H1 (cell line): ENCODE measurements around the gene PLXND1. TPM values are rescaled to one million over a fixed set of nuclear protein-coding genes. Genes with fewer than 3 reads are reported as not detected.

Source experiments
- CTCF ChIA-PET: fragments of 300-600 bp; sonication (Branson Sonifier 250); formaldehyde crosslinking; loops from one replicate; lab custom pipeline; 2021; ENCODE audit not compliant: partially characterized antibody; lab: Charles Lee
- POLR2A ChIA-PET: fragments of 300-600 bp; sonication (Branson Sonifier 250); formaldehyde crosslinking; loops from one replicate; lab custom pipeline; 2021; ENCODE audit warnings: inconsistent platforms; ENCODE audit not compliant: partially characterized antibody; lab: Charles Lee
- DNase-seq, 2 experiments: peaks; one replicate each; pipeline versions ENCODE4 v3.0.0 to v3.0.0-alpha.2; 2010 to 2022; ENCODE audit warnings: low spot score in 2 of 2, low read depth in 1 of 2, mixed read lengths in 1 of 2
- FAIRE-seq: peaks from 2 replicates; lab custom pipeline; 2011; peaks lifted over from hg19 to GRCh38; lab: Jason Lieb, UNC
- H2AFZ ChIP-seq: 2 replicates; pipeline ENCODE4 v1.8.1; 2012; ENCODE audit warnings: low read length, inconsistent platforms
- H2AK5ac ChIP-seq: 2 replicates; pipeline ENCODE4 v1.6.1; 2013; ENCODE audit warnings: low read depth, low read length
- H2BK120ac ChIP-seq: replicated peaks from 2 replicates; pipeline ENCODE3; 2013; ENCODE audit warnings: low read depth, low read length, inconsistent platforms
- H2BK12ac ChIP-seq: 2 replicates; pipeline ENCODE4 v1.6.1; 2013; ENCODE audit warnings: low read depth, low read length
- H2BK15ac ChIP-seq: 2 replicates; pipeline ENCODE4 v1.6.1; 2013; ENCODE audit warnings: low read length
- H2BK20ac ChIP-seq: 2 replicates; pipeline ENCODE4 v1.6.1; 2013; ENCODE audit warnings: low read length
- H2BK5ac ChIP-seq: 2 replicates; pipeline ENCODE4 v1.6.1; 2013; ENCODE audit warnings: low read depth, low read length
- H3K14ac ChIP-seq: 2 replicates; pipeline ENCODE4 v1.6.1; 2013; ENCODE audit warnings: inconsistent platforms; ENCODE audit not compliant: insufficient read length
- H3K18ac ChIP-seq: 2 replicates; pipeline ENCODE4 v1.6.1; 2013; ENCODE audit warnings: low read length; ENCODE audit errors: extremely low read depth
- H3K23ac ChIP-seq: 2 replicates; pipeline ENCODE4 v1.6.1; 2013; ENCODE audit warnings: inconsistent platforms; ENCODE audit not compliant: insufficient read length
- H3K23me2 ChIP-seq: 2 replicates; pipeline ENCODE4 v1.6.1; 2013; ENCODE audit warnings: low read depth, low read length
- H3K27ac ChIP-seq: 2 replicates; pipeline ENCODE4 v1.6.1; 2011; ENCODE audit warnings: low read depth, low read length, inconsistent platforms
- H3K27me3 ChIP-seq, 4 experiments: replicated peaks in 1 of 4; 1 replicate in 1 of 4; 2 replicates in 3 of 4; pipeline versions ENCODE4 v1.6.1 to v1.8.1; 2011 to 2013; ENCODE audit warnings: low read length in 3 of 4, mild to moderate bottlenecking in 3 of 4, inconsistent platforms in 2 of 4, mixed read lengths in 2 of 4, moderate library complexity in 1 of 4; ENCODE audit not compliant: control insufficient read depth in 3 of 4, insufficient read depth in 3 of 4; ENCODE audit errors: extremely low read depth in 1 of 4
- H3K36me3 ChIP-seq, 4 experiments: 2 replicates each; pipeline versions ENCODE4 v1.6.1 to v1.8.1; 2011 to 2013; ENCODE audit warnings: mild to moderate bottlenecking in 4 of 4, low read length in 3 of 4, moderate library complexity in 2 of 4, control low read depth in 1 of 4, inconsistent platforms in 1 of 4; ENCODE audit not compliant: insufficient read depth in 4 of 4, control insufficient read depth in 2 of 4
- H3K4ac ChIP-seq: replicated peaks from 2 replicates; pipeline ENCODE3; 2013; ENCODE audit warnings: low read length, low read depth, mixed read lengths, inconsistent platforms; ENCODE audit not compliant: insufficient read length
- H3K4me1 ChIP-seq, 4 experiments: replicated peaks in 1 of 4; 1 replicate in 1 of 4; 2 replicates in 3 of 4; pipeline versions ENCODE4 v1.6.1 to v1.8.1; 2011 to 2013; ENCODE audit warnings: low read length in 3 of 4, inconsistent platforms in 2 of 4, mixed read lengths in 1 of 4; ENCODE audit not compliant: insufficient read depth in 4 of 4, control insufficient read depth in 3 of 4
- H3K4me2 ChIP-seq, 2 experiments: 2 replicates each; pipeline versions ENCODE4 v1.6.1 to v1.8.1; 2011 to 2013; ENCODE audit warnings: low read depth in 2 of 2, low read length in 2 of 2, control low read depth in 1 of 2, inconsistent platforms in 1 of 2, mild to moderate bottlenecking in 1 of 2; ENCODE audit not compliant: insufficient read depth in 1 of 2
- H3K4me3 ChIP-seq, 4 experiments: fragments of 200-600, 300-600 bp in 1 of 4; sonication (generic), shearing (Covaris generic), sonication (Bioruptor Twin) in 1 of 4; 2 replicates each; pipeline versions ENCODE4 v1.5.1 to v1.8.1; 2011 to 2016; ENCODE audit warnings: low read length in 4 of 4, low read depth in 3 of 4, control low read depth in 2 of 4, inconsistent platforms in 2 of 4, mild to moderate bottlenecking in 2 of 4, mixed read lengths in 1 of 4, moderate library complexity in 1 of 4; ENCODE audit not compliant: insufficient read depth in 2 of 4; ENCODE audit errors: extremely low read depth in 1 of 4
- H3K56ac ChIP-seq: replicated peaks from 2 replicates; pipeline ENCODE3; 2013; ENCODE audit warnings: low read depth, mild to moderate bottlenecking, mixed read lengths, low read length, inconsistent platforms; ENCODE audit not compliant: insufficient read length
- H3K79me1 ChIP-seq: 2 replicates; pipeline ENCODE4 v1.6.1; 2013; ENCODE audit warnings: low read depth, low read length, control low read depth
- H3K79me2 ChIP-seq, 2 experiments: 2 replicates each; pipeline versions ENCODE4 v1.6.1 to v1.8.1; 2012 to 2013; ENCODE audit warnings: low read length in 2 of 2, mild to moderate bottlenecking in 2 of 2, inconsistent platforms in 1 of 2; ENCODE audit not compliant: insufficient read depth in 2 of 2, control insufficient read depth in 1 of 2
- H3K9ac ChIP-seq, 4 experiments: replicated peaks in 1 of 4; 1 replicate in 1 of 4; 2 replicates in 3 of 4; pipeline versions ENCODE4 v1.6.1 to v1.8.1; 2011 to 2013; ENCODE audit warnings: low read depth in 3 of 4, low read length in 3 of 4, control low read depth in 2 of 4, mild to moderate bottlenecking in 2 of 4, moderate library complexity in 2 of 4, inconsistent platforms in 1 of 4; ENCODE audit errors: extremely low read depth in 1 of 4
- H3K9me3 ChIP-seq, 2 experiments: 2 replicates each; pipeline versions ENCODE4 v1.6.1 to v1.8.1; 2012 to 2013; ENCODE audit warnings: mild to moderate bottlenecking in 2 of 2, moderate library complexity in 2 of 2, control low read depth in 1 of 2, inconsistent platforms in 1 of 2, low read depth in 1 of 2, low read length in 1 of 2, mixed read lengths in 1 of 2; ENCODE audit not compliant: insufficient read depth in 2 of 2
- H4K20me1 ChIP-seq, 2 experiments: replicated peaks in 1 of 2; 2 replicates each; pipeline versions ENCODE3 to v1.8.1; 2011 to 2013; ENCODE audit warnings: inconsistent platforms in 2 of 2, low read length in 2 of 2, mild to moderate bottlenecking in 1 of 2; ENCODE audit not compliant: insufficient read depth in 2 of 2, control insufficient read depth in 1 of 2
- H4K5ac ChIP-seq: 2 replicates; pipeline ENCODE4 v1.6.1; 2013; ENCODE audit warnings: low read length, low read depth, mixed read lengths, inconsistent platforms; ENCODE audit not compliant: insufficient read length
- H4K8ac ChIP-seq: 2 replicates; pipeline ENCODE4 v1.8.0; 2013; ENCODE audit warnings: mild to moderate bottlenecking, moderate library complexity, low read length, inconsistent platforms; ENCODE audit not compliant: insufficient read depth; ENCODE audit errors: extremely low read depth
- H4K91ac ChIP-seq: replicated peaks from 2 replicates; pipeline ENCODE3; 2013; ENCODE audit warnings: low read length, mixed read lengths, inconsistent platforms; ENCODE audit not compliant: insufficient read length
- CEBPB ChIP-seq: IDR thresholded peaks from 2 replicates; pipeline ENCODE4 v1.6.1; 2012; ENCODE audit warnings: low read depth, low read length
- RAD21 ChIP-seq, 2 experiments: IDR thresholded peaks in 1 of 2; conservative IDR thresholded peaks in 1 of 2; 2 replicates each; pipeline ENCODE4 v1.6.1; 2011; ENCODE audit warnings: low read depth in 2 of 2, low read length in 2 of 2, improper control_type of control experiment in 1 of 2, inconsistent platforms in 1 of 2, mild to moderate bottlenecking in 1 of 2, moderate library complexity in 1 of 2
- WGBS, 2 experiments: shearing (Covaris generic) in 1 of 2; methylation state at CpG; one replicate each; pipeline versions ENCODE4 v1.1.6 to v1.1.7; 2013 to 2015; ENCODE audit warnings: low lambda C conversion rate in 2 of 2, mixed read lengths in 2 of 2, inconsistent platforms in 1 of 2, low coverage in 1 of 2, missing lambda C conversion rate in 1 of 2; ENCODE audit not compliant: insufficient replicate concordance in 2 of 2, insufficient coverage in 1 of 2, insufficient read length in 1 of 2; ENCODE audit errors: extremely low coverage in 1 of 2, missing lambda C conversion rate in 1 of 2; 5-methylcytosine and 5-hydroxymethylcytosine counted together
- polyA plus RNA-seq, 7 experiments: library from polyadenylated mRNA; depleted of rRNA in 3 of 7; stranded (reverse) in 5 of 7; unstranded in 2 of 7; fragments of >200 nt in 5 of 7; fragments of 200-250 nt in 2 of 7; gene quantifications; 1 replicate in 5 of 7; 2 replicates in 1 of 7; 4 replicates in 1 of 7; pipeline versions ENCODE4 v1.2.1 to v1.2.3, GENCODE V29; 2011 to 2013; ENCODE audit warnings: missing spikeins in 2 of 7, mixed read lengths in 2 of 7
- total RNA-seq: library from RNA; stranded (reverse); fragmentation: NEBNext Ultra II Directional; extraction: Animal tissue kit (Norgen Biotek cat#: 25700); gene quantifications from 2 replicates; pipeline ENCODE4 v1.2.1, GENCODE V29; 2021

Gene PLXND1
- total and polyA plus RNA-seq, 2 of the 8 experiments (the other 6 are each of a cell fraction or from before 2014, with no cell fraction given): 17.7 to 66.4 TPM

DNA sequence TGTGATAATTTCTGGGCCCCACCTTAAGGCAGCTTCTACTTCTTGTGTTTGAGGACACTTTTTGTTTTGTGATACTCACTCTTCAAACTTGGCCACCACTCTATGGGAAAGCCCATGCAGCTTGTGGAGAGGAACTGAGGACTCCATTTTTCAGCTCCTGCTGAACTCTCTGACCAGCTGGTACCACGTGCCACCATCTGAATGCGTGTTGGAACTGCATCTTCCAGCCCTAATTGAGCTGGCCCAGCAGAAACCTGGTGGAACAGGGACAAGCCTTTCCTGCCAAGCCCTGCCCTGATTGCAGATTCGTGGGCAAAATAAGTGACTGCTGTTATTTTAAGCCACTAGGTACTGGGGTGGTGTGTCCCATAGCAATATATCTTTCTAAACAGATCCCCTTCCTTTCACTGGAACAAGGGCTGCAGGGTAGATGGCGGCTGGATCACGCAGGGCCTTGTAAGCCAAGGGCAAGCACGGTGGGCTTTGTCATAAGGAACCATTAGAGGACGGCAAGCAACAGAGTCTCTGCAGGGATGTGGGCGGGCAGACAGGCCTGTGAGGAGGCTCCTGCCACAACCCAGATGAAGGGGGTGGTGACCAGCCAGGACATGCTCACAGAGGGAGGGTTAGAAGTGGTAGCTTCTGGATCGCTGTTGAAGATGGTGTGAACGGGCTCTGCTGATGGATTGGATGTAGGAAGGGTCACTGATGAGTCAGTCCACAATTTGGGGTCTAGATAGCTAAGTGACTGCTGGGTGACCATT, 54.0 kb downstream of the PLXND1 start:
- FAIRE-seq (no peak), DNase-seq (no peak)
- no peaks in the 10 kb centered on the region for H3K79me1 ChIP-seq
- H3K27me3 ChIP-seq: no peaks in the 10 kb centered on the region; a peak in 1 of 7 replicates
- no peaks in the 10 kb centered on the region for H3K79me2 ChIP-seq
- H3K23me2 ChIP-seq: no peaks in the 10 kb centered on the region; the same call in 1 of the 2 replicates
- H3K23ac ChIP-seq: no peak overlapping the region
- H3K14ac ChIP-seq: no peak overlapping the region
- no peak overlapping the region for H2AFZ ChIP-seq
- H3K56ac ChIP-seq: no peak overlapping the region
- no peak overlapping the region for H3K9ac ChIP-seq
- H3K36me3 ChIP-seq: no peaks in the 10 kb centered on the region
- POLR2A ChIA-PET: no interaction called here
- H4K20me1 ChIP-seq: peaks cover 0 to 1% of the 10 kb centered on the region in 2 experiments
- H4K5ac ChIP-seq: no peak overlapping the region
- peak overlapping the region; percentile 0 for H4K91ac ChIP-seq
- no peak overlapping the region for H3K27ac ChIP-seq
- H2BK20ac ChIP-seq: 0 out of 2 replicates have a peak overlapping the region, but pooled peaks have one; percentile 48
- peak overlapping the region; percentile 55 for H2BK15ac ChIP-seq
- H3K4me1 ChIP-seq: peaks cover 3 to 15% (median 9%) of the 10 kb centered on the region in 4 experiments
- no peak overlapping the region for H3K4me2 ChIP-seq
- H3K4me3 ChIP-seq: no peak overlapping the region
- WGBS, 2 experiments: 85% methylated on average over 10 of the region's 10 CpGs; no CpG with 5 or more reads in 1 of the 2 experiments
- no peaks in the 10 kb centered on the region for H3K9me3 ChIP-seq
- H2BK12ac ChIP-seq: peak overlapping the region; percentile 6; the same call in 1 of the 2 replicates
- CTCF ChIA-PET: interaction anchor here (0.6 to 11.3 kb wide), 10 partner anchors 10 to 398 kb away, joined by 3 to 93 read pairs (median 4); no protein-coding TSS in a partner anchor
- TF ChIP-seq RAD21 (IDR thresholded peaks at IDR 0.05 in 1 of 2, conservative IDR thresholded peaks at IDR 0.05 in 1 of 2; ENCODE audit: low read depth in 2 of 2, low read length in 2 of 2): peak in 1 of 2 experiments; percentile 24; a peak in 1 of 4 replicates
- no peak for TF ChIP-seq CEBPB
- H2AK5ac ChIP-seq: no peak overlapping the region; the same call in 1 of the 2 replicates
- H4K8ac ChIP-seq: no peak overlapping the region
- H3K4ac ChIP-seq: peak overlapping the region; percentile 21
- H3K18ac ChIP-seq: peak overlapping the region; percentile 68; the same call in 1 of the 2 replicates
- no peak overlapping the region for H2BK5ac ChIP-seq
- no peak overlapping the region for H2BK120ac ChIP-seq
